CD4-positive, alpha-beta memory T cell (primary cell): ENCODE results near the gene LKAAEAR1. TPM values are rescaled to one million over a fixed set of nuclear protein-coding genes. Genes with fewer than 3 reads are reported as not detected.

Experiments used
- CTCF ChIA-PET: fragments of 350-600 bp; sonication (Branson Sonifier 250); formaldehyde crosslinking; loops from one replicate; lab custom pipeline; 2021; ENCODE audit warnings: inconsistent platforms; ENCODE audit not compliant: partially characterized antibody; lab: Charles Lee
- POLR2A ChIA-PET: fragments of 350-600 bp; sonication (Branson Sonifier 250); formaldehyde crosslinking; loops from one replicate; lab custom pipeline; 2021; ENCODE audit not compliant: partially characterized antibody; lab: Charles Lee
- DNase-seq, 5 donors: peaks; one replicate each; pipeline versions ENCODE4 v3.0.0 to v3.0.0-alpha.2; 2020 to 2022; ENCODE audit warnings: mixed read lengths in 1 of 5
- H3K27ac ChIP-seq: one replicate; pipeline ENCODE4 v1.7.0; 2013; ENCODE audit warnings: low read depth, low read length
- H3K27me3 ChIP-seq: 2 replicates; pipeline ENCODE4 v1.7.0; 2013; ENCODE audit warnings: mild to moderate bottlenecking, low read length, moderate library complexity; ENCODE audit not compliant: insufficient read depth
- H3K36me3 ChIP-seq: 2 replicates; pipeline ENCODE4 v1.7.0; 2013; ENCODE audit warnings: mild to moderate bottlenecking, low read length, moderate library complexity; ENCODE audit not compliant: insufficient read depth
- H3K4me1 ChIP-seq: 2 replicates; pipeline ENCODE4 v1.7.0; 2013; ENCODE audit warnings: mild to moderate bottlenecking, low read length, moderate library complexity; ENCODE audit not compliant: insufficient read depth
- H3K4me3 ChIP-seq, 2 donors: one replicate each; pipeline ENCODE4 v1.7.0; 2013; ENCODE audit warnings: low read length in 2 of 2, mild to moderate bottlenecking in 1 of 2
- H3K9me3 ChIP-seq, 2 donors: one replicate each; pipeline ENCODE4 v1.7.0; 2013; ENCODE audit warnings: low read length in 2 of 2, control low read depth in 1 of 2; ENCODE audit not compliant: control insufficient read depth in 1 of 2
- H3K27ac Mint-ChIP-seq, 7 donors: one replicate each; pipeline ENCODE4 v1.8.0; 2020 to 2021; ENCODE audit warnings: mixed read lengths in 7 of 7, mild to moderate bottlenecking in 6 of 7, inconsistent platforms in 3 of 7, moderate library complexity in 3 of 7
- H3K27me3 Mint-ChIP-seq, 2 donors: one replicate each; pipeline ENCODE4 v1.8.0; 2020 to 2021; ENCODE audit warnings: mixed read lengths in 2 of 2
- H3K36me3 Mint-ChIP-seq, 2 donors: one replicate each; pipeline ENCODE4 v1.8.0; 2020 to 2021; ENCODE audit warnings: mixed read lengths in 2 of 2, inconsistent platforms in 1 of 2, mild to moderate bottlenecking in 1 of 2
- H3K4me1 Mint-ChIP-seq, 4 donors: one replicate each; pipeline ENCODE4 v1.8.0; 2020 to 2021; ENCODE audit warnings: mixed read lengths in 4 of 4, mild to moderate bottlenecking in 1 of 4
- H3K4me3 Mint-ChIP-seq, 8 donors: one replicate each; pipeline ENCODE4 v1.8.0; 2020 to 2021; ENCODE audit warnings: mixed read lengths in 8 of 8, mild to moderate bottlenecking in 7 of 8, moderate library complexity in 6 of 8, inconsistent platforms in 3 of 8
- H3K9me3 Mint-ChIP-seq, 8 donors: one replicate each; pipeline ENCODE4 v1.8.0; 2020 to 2021; ENCODE audit warnings: mixed read lengths in 8 of 8, mild to moderate bottlenecking in 5 of 8, inconsistent platforms in 3 of 8, moderate library complexity in 1 of 8
- intact Hi-C: fragments of 100-400 bp; cut with micrococcal nuclease; formaldehyde crosslinking; loops from one replicate; pipeline ENCODE4 v1.15.1; 2023
- polyA plus RNA-seq, 2 donors: library from polyadenylated mRNA; unstranded; fragments of 300-500 nt; fragmentation: Illumina TruSeq; gene quantifications; one replicate each; pipeline ENCODE4 v1.2.3, GENCODE V29; 2021
- total RNA-seq, 2 experiments: library from RNA; stranded (reverse); gene quantifications; one replicate each; pipeline ENCODE4 v1.2.3, GENCODE V29; 2021

The LKAAEAR1 gene
- total and polyA plus RNA-seq, 4 experiments from 2014 or later, result 0.30 to 0.63 (median 0.39) TPM; not detected in 1

GRCh38 chr20:64044484-64045247, 39.5 kb downstream of the LKAAEAR1 start:
- H3K27me3 ChIP-seq, result no peaks in the 10 kb centered on the region
- POLR2A ChIA-PET, result interaction anchor here (1.3 to 1.4 kb wide), 2 partner anchors 18 to 310 kb away, joined by 3 read pairs; partner anchors contain the start of gene TCEA2
- intact Hi-C loops, result no loop called here

GRCh38 chr20:64043768-64044167, 40.4 kb downstream of the LKAAEAR1 start:
- CTCF ChIA-PET, result interaction anchor here (1.8 to 11.7 kb wide), 2 partner anchors 14 to 77 kb away, joined by 5 to 133 read pairs; partner anchors contain the start of gene TCEA2
- H3K4me3 Mint-ChIP-seq, result peak overlapping the region in 4 of 8 donors; percentile 26 to 80 (median 74)
- peaks cover 10 to 14% of the 10 kb centered on the region in 2 donors for H3K27me3 Mint-ChIP-seq

More at GRCh38 chr20:64044484-64045247, 39.5 kb downstream of the LKAAEAR1 start:
- Histone ChIP-seq H3K36me3 (no peaks in the 10 kb centered on the region), H3K4me3 (no peak overlapping the region), H3K4me1 (peaks cover 28% of the 10 kb centered on the region), H3K27ac (no peak overlapping the region), H3K9me3 (no peaks in the 10 kb centered on the region)
- no peaks in the 10 kb centered on the region for H3K36me3 Mint-ChIP-seq
- CTCF ChIA-PET, result interaction anchor here (1.8 to 11.7 kb wide), 2 partner anchors 13 to 76 kb away, joined by 5 to 133 read pairs; partner anchors contain the start of gene TCEA2
- H3K4me3 Mint-ChIP-seq, result peak overlapping the region in 2 of 8 donors; percentile 30 to 44
- H3K4me1 Mint-ChIP-seq, result peaks cover 2 to 36% (median 17%) of the 10 kb centered on the region in 4 donors
- peak overlapping the region in 3 of 7 donors; percentile 26 to 66 (median 37) for H3K27ac Mint-ChIP-seq
- H3K9me3 Mint-ChIP-seq, result no peaks in the 10 kb centered on the region
- peaks cover 10 to 15% of the 10 kb centered on the region in 2 donors for H3K27me3 Mint-ChIP-seq
- no peak for DNase-seq

GRCh38 chr20:64042054-64042781, 42.0 kb downstream of the LKAAEAR1 start:
- Histone ChIP-seq H3K27ac (peak overlapping the region; percentile 61), H3K36me3 (no peaks in the 10 kb centered on the region), H3K4me3 (peak overlapping the region; percentile 57 to 62), H3K4me1 (peaks cover 39% of the 10 kb centered on the region), H3K9me3 (no peaks in the 10 kb centered on the region), H3K27me3 (no peaks in the 10 kb centered on the region)
- H3K9me3 Mint-ChIP-seq, result no peaks in the 10 kb centered on the region
- peaks cover 6 to 48% (median 25%) of the 10 kb centered on the region in 4 donors for H3K4me1 Mint-ChIP-seq
- intact Hi-C loops, result no loop called here
- POLR2A ChIA-PET, result interaction anchor here (0.8 to 1.9 kb wide), 7 partner anchors 8 to 147 kb away, joined by 4 to 6 read pairs (median 5); partner anchors contain the start of genes PRPF6 and TCEA2
- H3K36me3 Mint-ChIP-seq, result no peaks in the 10 kb centered on the region
- CTCF ChIA-PET, result interaction anchor here (0.8 to 11.7 kb wide), 4 partner anchors 15 to 79 kb away, joined by 3 to 133 read pairs (median 62); partner anchors contain the start of genes LKAAEAR1, PRPF6, SAMD10 and TCEA2
- H3K27me3 Mint-ChIP-seq, result peaks cover 7 to 13% of the 10 kb centered on the region in 2 donors
- H3K4me3 Mint-ChIP-seq, result peak overlapping the region; percentile 76 to 87 (median 81)
- DNase-seq, result no peak
- peak overlapping the region in 5 of 7 donors; percentile 22 to 91 (median 78) for H3K27ac Mint-ChIP-seq

More at GRCh38 chr20:64043768-64044167, 40.4 kb downstream of the LKAAEAR1 start:
- Mint-ChIP-seq H3K9me3 (no peaks in the 10 kb centered on the region), H3K36me3 (no peaks in the 10 kb centered on the region), H3K4me1 (peaks cover 3 to 40% (median 20%) of the 10 kb centered on the region in 4 donors), H3K27ac (peak overlapping the region in 3 of 7 donors; percentile 2 to 64 (median 4))
- intact Hi-C loops, result no loop called here
- Histone ChIP-seq H3K4me3 (no peak overlapping the region), H3K4me1 (peaks cover 34% of the 10 kb centered on the region), H3K9me3 (no peaks in the 10 kb centered on the region), H3K36me3 (no peaks in the 10 kb centered on the region), H3K27ac (no peak overlapping the region), H3K27me3 (no peaks in the 10 kb centered on the region)
- DNase-seq, result no peak
- POLR2A ChIA-PET, result interaction anchor here (1.1 to 1.4 kb wide), 4 partner anchors 8 to 309 kb away, joined by 3 read pairs; partner anchors contain the start of gene TCEA2

- intact Hi-C loops, result no loop called here
- peaks cover 44% of the 10 kb centered on the region for H3K4me1 ChIP-seq
- POLR2A ChIA-PET, result interaction anchor here (0.8 to 1.9 kb wide), 7 partner anchors 9 to 146 kb away, joined by 4 to 6 read pairs (median 5); partner anchors contain the start of genes PRPF6 and TCEA2
- no peaks in the 10 kb centered on the region for H3K9me3 ChIP-seq
- peaks cover 6 to 49% (median 26%) of the 10 kb centered on the region in 4 donors for H3K4me1 Mint-ChIP-seq
- H3K4me3 ChIP-seq, result peak overlapping the region; percentile 57 to 62
- no peaks in the 10 kb centered on the region for H3K36me3 ChIP-seq
- no peaks in the 10 kb centered on the region for H3K27me3 ChIP-seq
- H3K9me3 Mint-ChIP-seq, result no peaks in the 10 kb centered on the region
- H3K36me3 Mint-ChIP-seq, result no peaks in the 10 kb centered on the region
- peak overlapping the region; percentile 61 for H3K27ac ChIP-seq
- CTCF ChIA-PET, result interaction anchor here (0.8 to 11.7 kb wide), 4 partner anchors 16 to 79 kb away, joined by 3 to 133 read pairs (median 62); partner anchors contain the start of genes LKAAEAR1, PRPF6, SAMD10 and TCEA2
- H3K4me3 Mint-ChIP-seq, result peak overlapping the region; percentile 31 to 87 (median 81)
- no peak for DNase-seq
- H3K27ac Mint-ChIP-seq, result peak overlapping the region in 3 of 7 donors; percentile 53 to 85 (median 78)
- peaks cover 5 to 10% of the 10 kb centered on the region in 2 donors for H3K27me3 Mint-ChIP-seq
Observed at GRCh38 chr20:64041781-64042053, 42.5 kb downstream of the LKAAEAR1 start.

GRCh38 chr20:64041040-64041780, 43.0 kb downstream of the LKAAEAR1 start:
- CTCF ChIA-PET, result interaction anchor here (1.4 to 11.7 kb wide), 6 partner anchors 16 to 80 kb away, joined by 3 to 133 read pairs (median 52); partner anchors contain the start of genes LKAAEAR1, PRPF6, SAMD10 and TCEA2
- peaks cover 6 to 46% (median 29%) of the 10 kb centered on the region in 4 donors for H3K4me1 Mint-ChIP-seq
- H3K36me3 ChIP-seq, result no peaks in the 10 kb centered on the region
- peak overlapping the region in 5 of 7 donors; percentile 42 to 85 (median 53) for H3K27ac Mint-ChIP-seq
- H3K4me1 ChIP-seq, result peaks cover 50% of the 10 kb centered on the region
- no peak overlapping the region for H3K4me3 ChIP-seq
- POLR2A ChIA-PET, result interaction anchor here (0.8 to 4.2 kb wide), 10 partner anchors 9 to 146 kb away, joined by 3 to 71 read pairs (median 6); partner anchors contain the start of genes PRPF6, SAMD10 and TCEA2
- H3K4me3 Mint-ChIP-seq, result peak overlapping the region; percentile 31 to 83 (median 72)
- no peaks in the 10 kb centered on the region for H3K27me3 ChIP-seq
- no peaks in the 10 kb centered on the region for H3K9me3 Mint-ChIP-seq
- H3K27ac ChIP-seq, result no peak overlapping the region
- DNase-seq, result no peak
- H3K9me3 ChIP-seq, result no peaks in the 10 kb centered on the region
- intact Hi-C loops, result no loop called here
- H3K27me3 Mint-ChIP-seq, result peaks cover 2 to 7% of the 10 kb centered on the region in 2 donors
- H3K36me3 Mint-ChIP-seq, result no peaks in the 10 kb centered on the region
